Ovary (tissue), 9 donors: ENCODE measurements around the gene UBE2C. TPM values are rescaled to one million over a fixed set of nuclear protein-coding genes. Genes with fewer than 3 reads are reported as not detected.

ENCODE experiments used
- DNase-seq, 5 donors: peaks; one replicate each; pipeline ENCODE4 v3.0.0-alpha.2; 2019 to 2020
- H3K27ac ChIP-seq, 2 donors: fragments of 200-600 bp; one replicate each; pipeline versions ENCODE4 v1.5.1 to v1.8.0; 2019 to 2022
- H3K27me3 ChIP-seq: fragments of 200-600 bp; one replicate; pipeline ENCODE4 v1.8.0; 2022
- H3K36me3 ChIP-seq: fragments of 200-600 bp; sonication (generic); one replicate; pipeline ENCODE4 v1.5.1; 2019
- H3K4me1 ChIP-seq: one replicate; pipeline ENCODE4 v1.8.1; 2013; ENCODE audit warnings: mild to moderate bottlenecking, moderate library complexity; ENCODE audit not compliant: insufficient read depth
- H3K4me3 ChIP-seq: fragments of 200-600 bp; sonication (generic); one replicate; pipeline ENCODE4 v1.5.1; 2017
- H3K9me3 ChIP-seq, 2 donors: fragments of 200-600 bp in 1 of 2; sonication (generic) in 1 of 2; one replicate each; pipeline versions ENCODE4 v1.5.1 to v1.8.1; 2013 to 2019; ENCODE audit warnings: mild to moderate bottlenecking in 1 of 2, moderate library complexity in 1 of 2
- EP300 ChIP-seq: sonication (generic); formaldehyde crosslinking; IDR thresholded peaks from one replicate; pipeline ENCODE4 v1.6.1; 2017; ENCODE audit warnings: antibody characterized with exemption
- POLR2A ChIP-seq: fragments of 450-650 bp; IDR thresholded peaks from one replicate; pipeline ENCODE4 v1.6.1; 2017; ENCODE audit warnings: antibody characterized with exemption, mild to moderate bottlenecking, moderate library complexity
- WGBS, 3 donors: extraction: QIAGEN DNeasy Blood & Tissue Kit in 1 of 3; methylation state at CpG; one replicate each; pipeline versions ENCODE4 v1.1.5 to v1.1.7; 2013 to 2017; 5-methylcytosine and 5-hydroxymethylcytosine counted together
- intact Hi-C, 4 donors: fragments of 100-400 bp; cut with DNase I; formaldehyde crosslinking; loops; one replicate each; pipeline versions ENCODE4 v1.11.0 to v1.15.1; 2022 to 2023
- polyA plus RNA-seq, 2 donors: library from polyadenylated mRNA; stranded (reverse); fragments of 200-250 nt in 1 of 2; fragments of 350-450 nt in 1 of 2; fragmentation: Illumina TruSeq in 1 of 2; extraction: RNeasy Lipid Tissue Mini Kit (QIAGEN cat#74804) in 1 of 2; gene quantifications; one replicate each; pipeline ENCODE4 v1.2.3, GENCODE V29; 2013 to 2014
- total RNA-seq, 7 donors: library from RNA; depleted of rRNA in 2 of 7; stranded (reverse); fragments of >200 nt in 2 of 7; fragmentation: NEBNext Ultra II Directional in 3 of 7; extraction: Animal tissue kit (Norgen Biotek cat#: 25700) in 3 of 7; gene quantifications; one replicate each; pipeline versions ENCODE4 v1.1.0 to v1.2.4, GENCODE V29; 2016 to 2023
- TF ChIP-seq, protein P1 (sequence below), 3 donors: fragments of 450-650 bp in 2 of 3; fragments of 200-600 bp in 1 of 3; IDR thresholded peaks; one replicate each; pipeline versions ENCODE4 v1.5.1 to v1.8.0; 2016 to 2022; ENCODE audit warnings: antibody characterized with exemption in 3 of 3, mild to moderate bottlenecking in 1 of 3
- donor health status: DM: no; HTN: no; CAD: no; lungs with moderate emphysema.
- donor health status: DM: no; HTN: no; CAD: no.
- donor health status: Bipolar disorder and iron deficiency.
- donor health status: DM: yes; HTN: yes; CAD: no.
- donor health status: DM: no; HTN: no; CAD: no.
- donor health status: DM: yes; HTN: yes; CAD: no.

Gene UBE2C
- total and polyA plus RNA-seq, 9 donors: 0.69 to 5.6 (median 1.6) TPM; not detected in 3

- Histone ChIP-seq H3K27ac (no peak overlapping the region), H3K27me3 (no peaks in the 10 kb centered on the region), H3K9me3 (no peaks in the 10 kb centered on the region), H3K36me3 (no peaks in the 10 kb centered on the region), H3K4me3 (no peak overlapping the region), H3K4me1 (peaks cover 3% of the 10 kb centered on the region)
- no peak for DNase-seq
- TF ChIP-seq POLR2A (no peak), EP300 (no peak)
- TF ChIP-seq, protein P1, sequence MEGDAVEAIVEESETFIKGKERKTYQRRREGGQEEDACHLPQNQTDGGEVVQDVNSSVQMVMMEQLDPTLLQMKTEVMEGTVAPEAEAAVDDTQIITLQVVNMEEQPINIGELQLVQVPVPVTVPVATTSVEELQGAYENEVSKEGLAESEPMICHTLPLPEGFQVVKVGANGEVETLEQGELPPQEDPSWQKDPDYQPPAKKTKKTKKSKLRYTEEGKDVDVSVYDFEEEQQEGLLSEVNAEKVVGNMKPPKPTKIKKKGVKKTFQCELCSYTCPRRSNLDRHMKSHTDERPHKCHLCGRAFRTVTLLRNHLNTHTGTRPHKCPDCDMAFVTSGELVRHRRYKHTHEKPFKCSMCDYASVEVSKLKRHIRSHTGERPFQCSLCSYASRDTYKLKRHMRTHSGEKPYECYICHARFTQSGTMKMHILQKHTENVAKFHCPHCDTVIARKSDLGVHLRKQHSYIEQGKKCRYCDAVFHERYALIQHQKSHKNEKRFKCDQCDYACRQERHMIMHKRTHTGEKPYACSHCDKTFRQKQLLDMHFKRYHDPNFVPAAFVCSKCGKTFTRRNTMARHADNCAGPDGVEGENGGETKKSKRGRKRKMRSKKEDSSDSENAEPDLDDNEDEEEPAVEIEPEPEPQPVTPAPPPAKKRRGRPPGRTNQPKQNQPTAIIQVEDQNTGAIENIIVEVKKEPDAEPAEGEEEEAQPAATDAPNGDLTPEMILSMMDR (IDR thresholded peaks at IDR 0.05): no peak
- intact Hi-C loops: loop anchor here in 1 of 4 donors (5.0 kb wide), 1 partner anchor 451 kb away; no protein-coding TSS in a partner anchor
Observed at GRCh38 chr20:45768479-45768878, 44.0 kb upstream of the UBE2C start.

GRCh38 chr20:45771182-45771759, 41.2 kb upstream of the UBE2C start:
- intact Hi-C loops: loop anchor here in 3 of 4 donors (5.0 to 10.0 kb wide), 3 partner anchors 446 to 456 kb away; no protein-coding TSS in a partner anchor
- DNase-seq: peak; percentile 65 to 84 (median 78)
- Histone ChIP-seq H3K27me3 (no peaks in the 10 kb centered on the region), H3K36me3 (no peaks in the 10 kb centered on the region), H3K4me3 (no peak overlapping the region), H3K27ac (no peak overlapping the region), H3K4me1 (peaks cover 3% of the 10 kb centered on the region), H3K9me3 (no peaks in the 10 kb centered on the region)
- 13 to 29% (median 29%) methylated on average over 5 of the region's 5 CpGs for whole genome bisulfite sequencing, 3 donors
- TF ChIP-seq, protein P1 (IDR thresholded peaks at IDR 0.05): peak; percentile 83 to 91 (median 89)
- TF ChIP-seq POLR2A: no peak

- Histone ChIP-seq H3K27ac (no peak overlapping the region), H3K4me3 (no peak overlapping the region), H3K4me1 (peaks cover 3% of the 10 kb centered on the region), H3K9me3 (no peaks in the 10 kb centered on the region), H3K27me3 (no peaks in the 10 kb centered on the region), H3K36me3 (no peaks in the 10 kb centered on the region)
- 30 to 41% (median 40%) methylated on average over 3 of the region's 3 CpGs for WGBS, 3 donors
- intact Hi-C loops: loop anchor here in 3 of 4 donors (5.0 to 10.0 kb wide), 3 partner anchors 448 to 458 kb away; no protein-coding TSS in a partner anchor
- TF ChIP-seq, protein P1 (IDR thresholded peaks at IDR 0.05): no peak
- TF ChIP-seq EP300 (no peak), POLR2A (no peak)
- DNase-seq: no peak
Observed at GRCh38 chr20:45772693-45773092, 39.8 kb upstream of the UBE2C start.

DNA sequence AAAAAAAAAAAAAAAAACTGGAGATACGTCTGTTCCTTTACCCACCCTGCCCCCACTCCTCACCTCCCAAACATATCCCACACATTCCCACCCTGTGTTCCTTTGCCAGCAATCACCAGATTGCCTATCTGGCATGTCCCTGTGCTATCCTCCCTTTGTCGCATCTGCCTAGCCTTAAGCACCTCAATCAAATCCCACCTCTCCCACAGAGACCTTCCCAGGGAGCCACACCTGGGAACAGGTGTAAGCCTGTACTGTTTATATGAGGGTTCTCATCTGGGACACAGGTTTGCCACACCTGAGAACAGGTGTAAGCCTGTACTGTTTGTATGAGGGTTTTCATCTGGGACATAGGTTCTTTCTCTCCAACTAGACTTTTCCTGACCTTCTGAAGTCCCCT, 37.5 kb upstream of the UBE2C start:
- 62 to 65% (median 64%) methylated on average over 2 of the region's 2 CpGs for WGBS, 3 donors
- TF ChIP-seq, protein P1 (IDR thresholded peaks at IDR 0.05): no peak
- no peak for TF ChIP-seq POLR2A
- TF ChIP-seq EP300: no peak
- Histone ChIP-seq H3K36me3 (no peaks in the 10 kb centered on the region), H3K27ac (no peak overlapping the region), H3K27me3 (no peaks in the 10 kb centered on the region), H3K4me1 (peaks cover 17% of the 10 kb centered on the region), H3K9me3 (no peaks in the 10 kb centered on the region), H3K4me3 (no peak overlapping the region)
- intact Hi-C loops: loop anchor here in 3 of 4 donors (5.0 to 10.0 kb wide), 3 partner anchors 450 to 460 kb away; no protein-coding TSS in a partner anchor
- no peak for DNase-seq
